CD4-positive, alpha-beta T cell treated with Interferon gamma for 1 hour (primary cell): ENCODE measurements around the gene TMEM200A.

Experiments
- DNase-seq: peaks from one replicate; pipeline ENCODE4 v3.0.0-alpha.2; 2020

TMEM200A gene

GRCh38 chr6:130379223-130379622, 13.4 kb downstream of the TMEM200A start:
- DNase-seq = no peak

- DNase-seq = no peak
These were observed 15.2 kb downstream of the TMEM200A start for GRCh38 chr6:130381012-130381411.

- no peak for DNase-seq
These were observed 15.9 kb downstream of the TMEM200A start for GRCh38 chr6:130381459-130382380.

GRCh38 chr6:130382872-130383490, 17.2 kb downstream of the TMEM200A start:
- DNase-seq = no peak

GRCh38 chr6:130385064-130385695, 19.4 kb downstream of the TMEM200A start:
- no peak for DNase-seq

GRCh38 chr6:130389142-130389541, 23.3 kb downstream of the TMEM200A start:
- DNase-seq = no peak

GRCh38 chr6:130390890-130391289, 25.1 kb downstream of the TMEM200A start:
- DNase-seq = no peak

GRCh38 chr6:130393306-130393705, 27.5 kb downstream of the TMEM200A start:
- no peak for DNase-seq

- no peak for DNase-seq
These were observed 28.4 kb downstream of the TMEM200A start for GRCh38 chr6:130394246-130394645.

- DNase-seq = no peak
These were observed 29.3 kb downstream of the TMEM200A start for GRCh38 chr6:130395164-130395563.

GRCh38 chr6:130396722-130397121, 30.9 kb downstream of the TMEM200A start:
- DNase-seq = no peak

GRCh38 chr6:130405549-130405948, 39.7 kb downstream of the TMEM200A start:
- no peak for DNase-seq

- DNase-seq = no peak
These were observed 41.2 kb downstream of the TMEM200A start for GRCh38 chr6:130407032-130407431.

- no peak for DNase-seq
These were observed 43.7 kb downstream of the TMEM200A start for GRCh38 chr6:130409418-130410100.

- no peak for DNase-seq
These were observed 45.7 kb downstream of the TMEM200A start for GRCh38 chr6:130411481-130411880.

GRCh38 chr6:130412556-130413290, 46.9 kb downstream of the TMEM200A start:
- DNase-seq = no peak

- DNase-seq = no peak
These were observed 52.1 kb downstream of the TMEM200A start for GRCh38 chr6:130417951-130418350.

GRCh38 chr6:130420911-130421310, 55.1 kb downstream of the TMEM200A start:
- no peak for DNase-seq

GRCh38 chr6:130421585-130421984, 55.8 kb downstream of the TMEM200A start:
- DNase-seq = no peak

- no peak for DNase-seq
These were observed 57.2 kb downstream of the TMEM200A start for GRCh38 chr6:130423044-130423443.

- no peak for DNase-seq
These were observed 58.9 kb downstream of the TMEM200A start for GRCh38 chr6:130424710-130425109.

GRCh38 chr6:130425537-130425936, 59.7 kb downstream of the TMEM200A start:
- DNase-seq = no peak
